HG03139 (cell line): Measurements from ENCODE around the gene PIK3R2.

Experiments used
- ATAC-seq: cut with Tn5 transposase; IDR thresholded peaks from one replicate; pipeline ENCODE4 v1.9.1; 2021; ENCODE audit not compliant: unreplicated experiment

The PIK3R2 gene

GRCh38 chr19:18171605-18172327 lies 18.8 kb downstream of the PIK3R2 start:
- no peak for ATAC-seq

- ATAC-seq: no peak
Observed at GRCh38 chr19:18172331-18173053, 19.5 kb downstream of the PIK3R2 start.

GRCh38 chr19:18173054-18173571 lies 20.1 kb downstream of the PIK3R2 start:
- no peak for ATAC-seq

GRCh38 chr19:18173572-18174288 lies 20.8 kb downstream of the PIK3R2 start, which contains the start of gene IFI30:
TSS of gene IFI30 (plus strand) at chr19:18173813. CDS start at chr19:18173842, 29 bp downstream.
- ATAC-seq: no peak

- no peak for ATAC-seq
Observed at GRCh38 chr19:18174983-18175382, 22.0 kb downstream of the PIK3R2 start.

GRCh38 chr19:18176367-18177310 lies 23.7 kb downstream of the PIK3R2 start:
- ATAC-seq: no peak

- no peak for ATAC-seq
Observed at GRCh38 chr19:18179957-18180356, 27.0 kb downstream of the PIK3R2 start.

GRCh38 chr19:18183529-18183928 lies 30.6 kb downstream of the PIK3R2 start:
- ATAC-seq: no peak

GRCh38 chr19:18185538-18185937 lies 32.6 kb downstream of the PIK3R2 start:
- ATAC-seq: no peak

- ATAC-seq: no peak
Observed at GRCh38 chr19:18190278-18190677, 37.3 kb downstream of the PIK3R2 start.

- ATAC-seq: no peak
Observed at GRCh38 chr19:18191640-18192062, 38.7 kb downstream of the PIK3R2 start.

GRCh38 chr19:18192673-18193387 lies 39.9 kb downstream of the PIK3R2 start, which contains the start of gene MPV17L2:
TSS of gene MPV17L2 (plus strand) at chr19:18193218. CDS start at chr19:18193282, 64 bp downstream.
- ATAC-seq: peak; percentile 74

GRCh38 chr19:18193388-18194180 lies 40.6 kb downstream of the PIK3R2 start:
- ATAC-seq: no peak

GRCh38 chr19:18194181-18194530 lies 41.2 kb downstream of the PIK3R2 start:
- no peak for ATAC-seq

- no peak for ATAC-seq
Observed at GRCh38 chr19:18194554-18195238, 41.7 kb downstream of the PIK3R2 start.

- no peak for ATAC-seq
Observed at GRCh38 chr19:18196511-18196845, 43.5 kb downstream of the PIK3R2 start.

- no peak for ATAC-seq
Observed at GRCh38 chr19:18197306-18197705, 44.3 kb downstream of the PIK3R2 start.

GRCh38 chr19:18197941-18198340 lies 45.0 kb downstream of the PIK3R2 start:
- ATAC-seq: no peak
